Measurements from ENCODE around the gene PPP1CA.
A peak's percentile ranks its signal among the peaks of the same experiment; 100 is the strongest.
"Not testable (repeated sequence)": the region's sequence is repeated elsewhere in the genome, so short reads cannot be mapped to it uniquely, and the experiment has no call there.

Gene PPP1CA

DNA sequence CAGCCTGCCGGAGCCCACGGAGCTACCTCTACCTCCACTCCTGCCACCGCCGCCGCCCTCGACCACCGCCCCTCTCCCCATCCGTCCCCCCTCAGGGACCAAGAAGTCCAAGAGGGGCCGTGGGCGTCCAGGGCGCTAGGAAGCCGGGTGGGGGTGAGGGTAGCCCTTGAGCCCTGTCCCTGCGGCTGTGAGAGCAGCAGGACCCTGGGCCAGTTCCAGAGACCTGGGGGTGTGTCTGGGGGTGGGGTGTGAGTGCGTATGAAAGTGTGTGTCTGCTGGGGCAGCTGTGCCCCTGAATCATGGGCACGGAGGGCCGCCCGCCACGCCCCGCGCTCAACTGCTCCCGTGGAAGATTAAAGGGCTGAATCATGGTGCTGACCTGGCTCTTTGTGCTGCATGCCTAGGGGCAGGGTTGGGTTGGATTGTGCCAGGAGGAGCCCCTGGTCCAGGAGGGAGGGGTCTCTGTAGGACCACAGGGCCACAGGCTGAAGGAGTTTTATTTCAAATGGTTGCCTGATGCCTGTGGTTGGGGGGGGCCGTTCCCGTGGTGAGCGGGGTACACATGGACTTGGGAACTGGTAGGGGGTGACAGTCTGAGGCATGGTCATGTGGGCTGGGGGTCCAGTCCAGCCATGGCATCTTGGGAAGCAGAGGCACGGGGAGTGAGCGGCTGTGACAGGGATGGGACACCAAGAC is 33.5 kb upstream of the PPP1CA start:
- DNase-seq (ENCODE audit: low read depth in 2 of 2, low spot score in 1 of 2): no peak

DNA sequence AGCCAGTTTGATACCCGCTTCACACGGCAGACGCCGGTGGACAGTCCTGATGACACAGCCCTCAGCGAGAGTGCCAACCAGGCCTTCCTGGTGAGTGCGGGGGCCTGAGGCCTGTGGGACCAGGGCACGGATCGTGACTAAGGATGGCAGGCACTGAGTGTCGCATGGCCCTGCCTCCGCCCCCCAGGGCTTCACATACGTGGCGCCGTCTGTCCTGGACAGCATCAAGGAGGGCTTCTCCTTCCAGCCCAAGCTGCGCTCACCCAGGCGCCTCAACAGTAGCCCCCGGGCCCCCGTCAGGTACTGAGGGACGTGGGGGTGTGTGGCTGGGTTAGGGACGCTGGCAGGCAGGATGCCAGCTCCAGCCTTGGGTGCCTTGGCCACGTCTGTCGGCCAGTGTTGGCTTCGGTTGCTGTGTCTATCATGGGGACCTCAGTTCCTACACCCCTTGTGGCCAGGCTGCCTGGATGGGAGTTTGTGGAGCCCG is 32.8 kb upstream of the PPP1CA start:
- no peak for DNase-seq (ENCODE audit: low read depth in 2 of 2, low spot score in 1 of 2)

DNA sequence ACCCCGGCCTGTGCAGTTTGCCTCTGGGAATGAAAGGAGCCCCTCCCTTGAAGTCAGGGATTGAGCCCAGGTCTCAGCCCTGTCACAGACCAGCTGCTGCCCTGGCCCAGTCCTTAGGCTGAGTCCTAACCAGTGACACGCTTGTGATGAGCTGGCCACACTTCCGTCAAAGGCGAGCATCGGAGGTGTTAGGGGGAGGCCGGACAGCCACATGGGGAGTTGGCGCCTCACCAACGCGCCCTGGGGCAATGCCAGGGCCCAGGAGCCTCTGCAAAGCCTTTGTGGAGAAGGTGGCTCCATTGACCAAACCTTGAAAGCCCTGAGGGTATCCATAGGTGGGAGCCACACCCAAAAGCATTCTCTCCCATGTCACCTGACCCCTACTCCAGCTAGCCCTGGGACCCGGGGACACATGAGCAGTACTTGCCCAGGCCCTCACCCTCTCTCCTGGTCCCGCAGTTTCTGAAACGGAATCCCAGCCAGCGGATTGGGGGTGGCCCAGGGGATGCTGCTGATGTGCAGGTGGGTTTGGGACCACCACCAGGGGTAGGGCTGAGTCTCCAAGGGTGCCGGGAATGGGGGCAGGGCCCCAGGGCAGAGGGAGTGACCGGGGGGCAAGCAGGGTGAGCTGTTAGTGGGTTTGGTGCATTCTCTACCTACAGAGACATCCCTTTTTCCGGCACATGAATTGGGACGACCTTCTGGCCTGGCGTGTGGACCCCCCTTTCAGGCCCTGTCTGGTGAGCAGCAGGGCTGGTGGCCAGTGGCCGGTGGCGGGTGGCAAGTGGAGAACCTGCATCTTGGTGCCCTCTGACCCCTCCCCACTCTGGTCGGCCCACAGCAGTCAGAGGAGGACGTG is 32.1 kb upstream of the PPP1CA start:
- DNase-seq (ENCODE audit: low read depth in 2 of 2, low spot score in 1 of 2): no peak

DNA sequence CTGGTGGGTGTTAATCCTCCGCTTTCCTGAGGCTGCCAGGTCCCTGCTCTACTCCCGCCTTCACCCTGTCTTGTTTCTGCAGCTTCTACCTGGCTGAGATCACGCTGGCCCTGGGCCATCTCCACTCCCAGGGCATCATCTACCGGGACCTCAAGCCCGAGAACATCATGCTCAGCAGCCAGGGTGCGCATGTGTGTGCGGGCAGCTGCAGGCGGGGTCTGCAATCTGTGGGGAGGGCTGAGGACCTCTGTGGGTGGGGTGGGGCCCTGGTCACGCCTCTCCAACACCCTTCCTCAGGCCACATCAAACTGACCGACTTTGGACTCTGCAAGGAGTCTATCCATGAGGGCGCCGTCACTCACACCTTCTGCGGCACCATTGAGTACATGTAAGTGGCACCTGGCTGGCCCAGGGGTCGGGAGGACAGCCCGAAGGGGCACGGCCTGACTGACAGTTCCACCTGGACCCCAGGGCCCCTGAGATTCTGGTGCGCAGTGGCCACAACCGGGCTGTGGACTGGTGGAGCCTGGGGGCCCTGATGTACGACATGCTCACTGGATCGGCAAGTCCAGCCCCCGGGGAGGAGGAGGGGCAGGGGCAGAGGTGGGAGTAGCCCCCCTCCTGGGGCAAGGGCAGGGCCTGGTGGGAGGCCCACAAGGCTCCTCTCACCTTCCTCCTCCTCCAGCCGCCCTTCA is 31.1 kb upstream of the PPP1CA start:
- no peak for DNase-seq (ENCODE audit: low read depth in 2 of 2, low spot score in 1 of 2)

DNA sequence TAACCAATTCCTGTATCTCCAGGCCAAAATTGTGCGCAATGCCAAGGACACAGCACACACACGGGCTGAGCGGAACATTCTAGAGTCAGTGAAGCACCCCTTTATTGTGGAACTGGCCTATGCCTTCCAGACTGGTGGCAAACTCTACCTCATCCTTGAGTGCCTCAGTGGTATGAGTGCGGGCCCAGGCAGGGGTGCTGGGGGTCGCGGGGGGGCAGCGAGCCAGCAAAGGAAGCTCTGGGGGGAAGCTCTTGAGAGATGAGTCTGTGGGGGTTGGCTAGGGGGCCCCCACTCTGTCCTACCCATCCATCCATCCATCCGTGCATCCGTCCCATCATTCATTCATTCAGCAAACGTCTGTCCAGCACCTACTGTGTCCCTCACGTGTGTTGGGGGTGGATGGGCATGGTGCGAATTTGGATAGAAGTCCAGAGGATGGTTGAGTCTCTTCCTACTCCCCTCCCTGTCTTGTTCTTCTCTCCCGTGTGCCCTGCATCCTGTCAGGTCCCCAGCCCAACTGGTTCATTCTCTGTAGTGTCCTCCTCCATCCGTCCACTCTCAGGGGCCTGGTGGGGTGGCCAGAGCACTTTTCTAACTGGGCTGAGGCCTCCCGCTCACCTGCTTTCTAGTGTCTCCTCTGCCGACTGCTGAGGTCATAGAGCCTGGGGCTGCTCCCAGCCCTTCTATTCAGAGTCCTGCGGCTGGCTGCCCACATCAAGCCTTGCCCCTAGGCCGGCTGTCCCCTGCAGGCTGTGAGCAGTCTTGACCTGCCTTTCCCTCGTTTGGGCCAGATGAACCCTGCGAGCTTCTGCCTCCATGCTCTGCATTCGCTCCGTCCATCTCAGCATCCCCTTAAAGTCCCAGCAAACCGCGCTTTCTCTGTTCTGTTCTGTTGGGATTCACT is 29.9 kb upstream of the PPP1CA start:
- no peak for DNase-seq (ENCODE audit: low read depth in 2 of 2, low spot score in 1 of 2)

DNA sequence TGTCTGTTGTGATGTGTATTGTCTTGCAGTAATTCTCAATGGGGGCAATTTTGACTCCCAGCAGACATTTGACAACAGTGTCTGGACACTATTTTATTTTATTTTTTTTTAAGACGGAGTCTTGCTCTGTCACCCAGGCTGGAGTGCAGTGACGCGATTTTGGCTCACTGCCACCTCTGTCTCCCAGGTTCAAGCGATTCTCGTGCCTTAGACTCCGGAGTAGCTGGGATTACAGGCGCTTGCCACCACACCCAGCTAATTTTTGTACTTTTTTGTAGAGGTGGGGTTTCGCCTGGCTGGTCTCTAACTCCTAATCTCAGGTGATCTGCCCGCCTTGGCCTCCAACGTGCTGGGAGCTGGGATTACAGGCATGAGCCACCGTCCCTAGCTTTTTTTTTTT is 28.1 kb upstream of the PPP1CA start:
- DNase-seq (ENCODE audit: low read depth in 2 of 2, low spot score in 1 of 2): no peak

DNA sequence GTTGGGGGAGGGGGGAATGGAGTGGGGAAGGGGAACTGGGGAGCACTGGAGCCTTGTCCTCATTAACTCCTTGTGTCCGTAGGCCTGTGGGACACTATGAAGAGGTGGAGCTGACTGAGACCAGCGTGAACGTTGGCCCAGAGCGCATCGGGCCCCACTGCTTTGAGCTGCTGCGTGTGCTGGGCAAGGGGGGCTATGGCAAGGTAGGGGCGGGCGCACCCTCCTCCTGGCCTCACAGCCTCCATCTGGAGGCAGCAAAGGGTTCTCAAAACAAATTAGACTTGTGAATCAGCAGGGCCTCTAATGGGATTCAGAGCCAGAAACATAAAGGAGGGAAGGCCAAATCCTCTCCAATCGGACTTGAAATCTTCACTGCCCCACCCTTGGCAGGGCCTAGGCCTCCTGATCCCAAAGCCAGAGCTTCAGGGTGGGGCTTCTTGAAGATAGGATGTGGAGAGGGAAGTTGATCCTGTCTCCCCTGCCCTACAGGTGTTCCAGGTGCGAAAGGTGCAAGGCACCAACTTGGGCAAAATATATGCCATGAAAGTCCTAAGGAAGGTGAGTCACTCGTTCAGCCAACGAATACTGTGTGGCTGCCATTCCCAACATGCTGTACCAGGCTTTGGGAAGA is 27.5 kb upstream of the PPP1CA start:
- no peak for DNase-seq (ENCODE audit: low read depth in 2 of 2, low spot score in 1 of 2)

DNA sequence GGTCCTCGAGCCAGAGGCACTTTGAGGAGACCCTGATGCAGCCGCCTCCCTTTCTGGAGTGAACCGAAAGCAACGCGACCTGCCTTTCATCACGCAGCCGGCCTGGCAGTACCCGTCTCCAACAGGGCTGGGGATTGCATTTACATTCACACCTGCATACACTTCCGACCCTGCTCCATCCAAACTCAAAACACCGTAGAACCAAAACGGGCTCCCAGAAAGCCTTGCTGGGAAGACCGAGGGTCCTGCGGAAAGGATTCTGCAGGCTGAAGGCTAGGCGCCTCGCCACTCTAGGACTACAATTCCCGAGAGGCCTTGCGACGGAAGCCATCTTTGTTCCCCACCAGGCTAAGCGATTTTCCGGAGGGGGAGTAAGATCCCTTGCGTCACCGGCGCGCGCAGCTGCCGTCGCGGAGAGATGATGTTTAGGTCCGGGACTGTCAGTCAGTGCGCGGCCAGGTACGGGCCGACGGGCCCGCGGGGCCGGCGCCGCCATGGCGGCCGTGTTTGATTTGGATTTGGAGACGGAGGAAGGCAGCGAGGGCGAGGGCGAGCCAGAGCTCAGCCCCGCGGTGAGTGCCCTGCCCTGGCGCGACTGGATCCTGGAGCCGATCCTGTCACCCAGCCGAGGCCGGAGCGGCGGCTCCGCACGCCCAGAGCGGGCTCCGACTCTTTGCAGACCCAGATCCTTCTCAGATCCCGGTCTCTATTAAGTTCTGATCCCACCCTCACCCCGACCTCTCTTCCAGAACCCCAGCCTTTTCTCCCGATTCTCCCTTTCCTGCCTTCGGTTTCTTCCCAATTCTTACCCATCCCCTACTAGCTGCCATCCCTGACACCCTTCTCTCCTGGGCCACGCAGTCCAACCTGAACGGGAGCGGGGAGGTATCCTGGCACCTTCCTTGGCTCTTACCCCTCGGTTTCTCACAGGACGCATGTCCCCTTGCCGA is 26.7 kb upstream of the PPP1CA start, which contains the start of gene RPS6KB2:
RPS6KB2 (plus strand) TSS at position 443 of the 950 bp plus-strand sequence; CDS start at position 495, 52 bp downstream.
- DNase-seq (ENCODE audit: low read depth in 2 of 2, low spot score in 1 of 2): peak; percentile 97 to 99

DNA sequence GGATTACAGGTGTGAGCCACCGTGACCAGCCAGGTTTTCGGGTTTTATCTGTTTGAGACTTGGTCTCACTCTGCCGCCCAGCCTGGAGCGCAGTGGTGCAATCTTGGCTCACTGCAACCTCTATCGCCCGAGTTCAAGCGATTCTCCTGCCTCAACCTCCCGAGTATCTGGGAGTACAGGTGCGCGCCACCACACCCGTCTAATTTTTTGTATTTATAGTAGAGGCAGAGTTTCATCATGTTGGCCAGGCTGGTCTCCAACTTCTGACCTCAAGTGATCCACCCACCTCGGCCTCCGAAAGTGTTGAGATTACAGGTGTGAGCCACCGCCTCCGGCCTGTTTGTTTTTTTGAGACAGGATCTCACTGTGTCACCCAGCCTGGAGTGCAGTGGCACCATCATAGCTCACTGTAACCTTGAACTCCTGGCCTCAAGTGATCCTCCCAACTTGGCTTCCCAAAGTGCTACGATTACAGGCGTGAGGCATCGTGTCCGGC is 25.8 kb upstream of the PPP1CA start:
- DNase-seq (ENCODE audit: low read depth in 2 of 2, low spot score in 1 of 2): not testable (repeated sequence)

DNA sequence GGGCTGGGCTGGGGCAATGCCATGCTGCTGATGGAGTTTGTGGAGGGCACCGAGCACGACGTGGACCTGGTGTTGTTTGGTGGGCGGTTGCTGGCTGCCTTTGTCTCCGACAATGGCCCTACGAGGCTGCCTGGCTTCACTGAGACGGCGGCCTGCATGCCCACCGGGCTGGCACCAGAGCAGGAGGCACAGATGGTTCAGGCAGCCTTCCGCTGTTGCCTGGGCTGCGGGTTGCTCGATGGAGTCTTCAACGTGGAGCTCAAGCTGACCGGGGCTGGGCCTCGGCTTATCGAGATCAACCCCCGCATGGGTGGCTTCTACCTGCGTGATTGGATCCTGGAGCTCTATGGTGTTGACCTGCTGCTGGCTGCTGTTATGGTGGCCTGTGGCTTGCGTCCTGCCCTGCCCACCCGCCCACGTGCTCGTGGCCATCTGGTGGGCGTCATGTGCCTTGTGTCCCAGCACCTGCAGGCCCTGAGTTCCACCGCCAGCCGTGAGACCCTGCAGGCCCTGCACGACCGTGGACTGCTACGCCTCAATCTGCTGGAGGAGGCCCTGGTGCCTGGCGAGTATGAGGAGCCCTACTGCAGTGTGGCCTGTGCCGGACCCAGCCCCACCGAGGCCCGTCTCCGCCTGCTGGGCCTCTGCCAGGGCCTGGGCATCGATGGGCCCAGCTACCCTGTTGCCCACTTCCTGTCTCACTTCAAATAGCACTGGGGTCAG is 22.4 kb upstream of the PPP1CA start:
- no peak for DNase-seq (ENCODE audit: low read depth in 2 of 2, low spot score in 1 of 2)

DNA sequence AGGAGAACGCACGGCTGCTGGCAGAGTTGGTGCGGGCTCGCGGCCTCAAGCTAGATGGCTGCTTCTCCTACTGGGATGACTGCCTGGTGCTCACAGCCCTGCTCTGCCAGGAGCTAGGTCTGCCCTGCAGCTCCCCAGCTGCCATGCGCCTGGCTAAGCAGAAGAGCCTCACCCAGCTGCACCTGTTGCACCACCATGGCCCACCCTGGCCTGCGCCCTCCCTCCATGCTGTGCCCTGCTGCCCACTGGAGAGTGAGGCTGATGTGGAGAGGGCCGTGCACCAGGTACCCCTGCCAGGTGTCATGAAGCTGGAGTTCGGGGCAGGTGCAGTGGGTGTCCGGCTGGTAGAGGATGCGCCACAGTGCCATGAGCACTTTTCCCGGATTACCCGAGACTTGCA is 21.8 kb upstream of the PPP1CA start:
- no peak for DNase-seq (ENCODE audit: low read depth in 2 of 2, low spot score in 1 of 2)

DNA sequence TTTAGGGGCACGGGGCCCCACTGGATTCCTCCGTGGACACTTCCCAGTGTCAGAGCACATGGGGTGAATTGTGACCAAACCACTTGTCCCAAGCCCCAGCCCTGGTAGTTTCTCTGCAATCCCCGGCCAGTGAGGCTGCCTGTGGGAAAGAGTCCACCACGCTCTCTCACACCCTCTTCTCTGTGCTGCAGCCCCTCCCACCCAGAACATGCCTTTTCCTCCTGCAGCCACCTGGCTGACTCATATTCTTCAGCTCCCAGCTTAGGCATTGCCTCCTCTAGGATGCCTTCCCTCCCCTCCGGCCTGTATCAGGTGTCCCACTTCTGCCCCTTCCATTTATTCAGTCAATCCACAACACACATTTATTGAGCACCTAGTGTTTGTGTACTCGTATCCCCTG is 21.2 kb upstream of the PPP1CA start:
- DNase-seq (ENCODE audit: low read depth in 2 of 2, low spot score in 1 of 2): no peak

DNA sequence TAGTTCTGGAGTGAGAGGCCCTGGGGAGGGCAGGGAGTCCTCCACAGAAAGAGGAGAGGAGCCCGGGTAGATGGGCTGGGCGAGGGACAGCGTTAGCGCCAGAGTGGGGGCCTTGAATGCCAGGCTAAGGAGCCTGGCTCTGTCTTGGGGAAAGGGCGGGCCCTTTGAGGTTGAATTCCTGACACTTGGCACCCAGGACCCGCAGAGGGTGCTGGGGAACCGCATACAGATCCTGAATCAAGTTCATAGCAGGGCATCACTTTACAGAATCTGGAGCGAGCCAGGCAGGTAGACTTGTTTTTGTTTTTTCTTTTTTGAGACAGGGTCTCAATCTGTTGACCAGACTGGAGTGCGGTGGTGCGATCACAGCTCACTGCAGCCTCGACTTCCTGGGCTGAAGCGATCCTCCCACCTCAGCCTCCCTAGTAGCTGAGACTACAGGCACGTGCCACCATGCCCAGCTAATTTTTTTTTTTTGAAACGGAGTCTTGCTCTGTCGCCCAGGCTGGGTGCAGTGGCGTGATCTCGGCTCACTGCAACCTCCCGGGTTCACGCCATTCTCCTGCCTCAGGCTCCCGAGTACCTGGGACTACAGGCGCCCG is 19.9 kb upstream of the PPP1CA start:
- no peak for DNase-seq (ENCODE audit: low read depth in 2 of 2, low spot score in 1 of 2)

DNA sequence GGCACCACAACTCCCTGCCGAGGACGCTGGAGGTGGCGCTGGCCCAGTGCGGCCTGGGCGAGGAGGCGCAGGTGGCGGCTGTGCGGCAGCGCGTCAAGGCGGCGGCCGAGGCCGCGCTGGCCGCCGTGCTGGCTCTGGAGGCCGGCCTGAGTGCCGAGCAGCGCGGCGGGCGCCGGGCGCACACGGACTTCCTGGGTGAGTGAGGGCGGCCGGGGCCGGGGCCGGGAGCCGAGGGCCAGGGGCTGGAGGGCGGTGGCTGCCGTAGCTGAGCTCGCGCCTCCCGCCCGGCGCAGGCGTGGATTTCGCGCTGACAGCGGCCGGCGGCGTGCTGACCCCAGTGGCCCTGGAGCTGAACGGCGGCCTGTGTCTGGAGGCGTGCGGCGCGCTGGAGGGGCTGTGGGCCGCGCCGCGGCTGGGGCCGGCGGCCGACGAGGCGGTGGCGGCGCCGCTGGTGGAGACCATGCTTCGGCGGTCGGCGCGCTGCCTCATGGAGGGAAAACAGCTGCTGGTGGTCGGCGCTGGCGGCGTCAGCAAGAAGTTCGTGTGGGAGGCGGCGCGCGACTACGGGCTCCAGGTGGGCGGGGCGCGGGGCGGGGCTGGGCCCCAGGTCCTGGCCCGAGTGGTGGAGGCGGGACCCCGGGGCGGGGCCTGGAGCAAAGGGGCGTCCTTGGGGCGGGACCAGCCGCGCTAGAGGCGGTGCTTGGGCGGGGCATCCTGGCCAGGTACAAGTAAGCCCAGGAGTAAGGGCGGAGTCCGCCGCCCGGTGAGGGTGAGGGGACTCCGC is 19.2 kb upstream of the PPP1CA start:
- peak; percentile 96 to 98 for DNase-seq (ENCODE audit: low read depth in 2 of 2, low spot score in 1 of 2)

DNA sequence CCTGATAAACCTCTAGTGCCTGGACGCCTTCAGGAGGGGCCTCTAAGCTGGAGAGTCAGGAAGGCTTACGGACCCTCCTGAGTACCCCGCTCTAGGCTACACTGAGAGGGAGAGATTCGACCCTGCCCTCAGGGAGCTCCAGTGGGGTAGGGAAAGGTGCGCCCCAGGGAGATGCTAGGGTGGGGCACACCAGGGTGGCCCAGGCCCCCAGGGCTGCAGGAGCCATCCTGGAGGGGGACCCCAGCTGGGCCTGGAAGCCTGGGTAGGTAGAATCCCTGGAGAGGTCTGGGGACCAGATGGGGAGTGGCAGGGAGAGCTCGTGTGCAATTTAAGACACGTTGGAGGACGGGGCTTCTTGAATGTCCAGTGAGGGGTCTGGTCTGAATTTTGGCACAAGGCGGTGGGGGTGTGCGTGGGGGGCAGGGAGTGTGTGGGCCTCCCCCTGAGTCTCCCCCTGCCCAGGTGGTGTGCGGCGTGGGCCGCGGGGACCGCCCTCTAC is 18.5 kb upstream of the PPP1CA start:
- no peak for DNase-seq (ENCODE audit: low read depth in 2 of 2, low spot score in 1 of 2)

DNA sequence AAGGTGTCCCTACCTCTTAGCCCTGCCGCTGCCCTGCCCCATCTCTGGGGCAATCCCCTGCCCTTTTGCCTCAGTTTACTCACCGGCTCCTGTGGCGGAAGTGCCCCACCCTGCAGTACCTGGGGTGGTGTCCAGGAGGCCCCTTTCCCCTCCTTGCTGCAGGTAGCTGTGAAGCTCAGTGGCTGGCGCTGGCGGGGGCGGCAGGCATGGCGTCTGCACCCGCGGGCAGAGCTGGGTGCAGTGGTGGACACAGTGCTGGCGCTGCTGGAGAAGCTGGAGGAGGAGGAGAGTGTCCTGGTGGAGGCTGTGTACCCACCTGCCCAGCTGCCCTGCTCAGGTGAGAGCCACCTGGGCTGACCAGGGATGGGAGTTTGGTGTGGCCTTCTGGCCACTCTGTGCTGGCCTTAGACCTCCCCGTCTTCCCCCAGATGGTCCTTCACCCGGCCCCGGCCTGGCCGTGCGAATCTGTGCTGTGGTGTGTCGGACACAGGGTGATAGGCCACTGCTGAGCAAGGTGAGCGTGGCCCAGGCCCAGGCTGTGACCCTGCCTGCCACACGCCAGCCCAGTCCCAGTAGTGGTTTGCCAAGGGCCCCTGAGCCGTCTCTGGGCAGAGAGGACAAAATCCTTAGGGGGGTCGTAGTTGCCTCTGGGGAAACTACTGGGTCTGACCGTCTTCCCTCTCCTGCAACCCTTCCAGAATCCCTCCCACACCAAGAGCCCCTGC is 17.8 kb upstream of the PPP1CA start:
- no peak for DNase-seq (ENCODE audit: low read depth in 2 of 2, low spot score in 1 of 2)
